IMR-90 (cell line): ENCODE measurements around the gene SLCO3A1. TPM values are rescaled to one million over a fixed set of nuclear protein-coding genes. Genes with fewer than 3 reads are reported as not detected.

Source experiments
- ATAC-seq: fragments of 200-7000 bp; cut with Tn5 transposase; 2 replicates; pipeline ENCODE4 v1.9.1; 2020; ENCODE audit warnings: low read depth, mild to moderate bottlenecking, moderate library complexity
- BruUV-seq: library from RNA; stranded (reverse); fragments of 400-500 nt; replicated peaks from 2 replicates; lab custom pipeline; 2021; lab: Mats Ljungman, UMichigan
- CTCF ChIA-PET: fragments of 300-600 bp; formaldehyde crosslinking; extraction: SDS; loops from one replicate; lab custom pipeline; 2021; ENCODE audit warnings: antibody characterized with exemption; lab: Yijun Ruan, JAX
- POLR2A ChIA-PET: fragments of 300-600 bp; sonication (Branson Sonifier 250); formaldehyde crosslinking; loops from one replicate; lab custom pipeline; 2022; ENCODE audit warnings: antibody characterized with exemption; ENCODE audit not compliant: unreplicated experiment; lab: Charles Lee
- DNase-seq: peaks from one replicate; pipeline ENCODE4 v3.0.0; 2013
- H2AFZ ChIP-seq: replicated peaks from 2 replicates; pipeline ENCODE3; 2013; ENCODE audit warnings: low read length, mild to moderate bottlenecking; ENCODE audit not compliant: poor library complexity
- H2AK5ac ChIP-seq: 2 replicates; pipeline ENCODE4 v1.6.1; 2013; ENCODE audit warnings: low read depth, low read length, inconsistent platforms
- H2AK9ac ChIP-seq: replicated peaks from 2 replicates; pipeline ENCODE3; 2013; ENCODE audit warnings: mild to moderate bottlenecking, low read depth, low read length, moderate library complexity; ENCODE audit not compliant: poor library complexity
- H2BK120ac ChIP-seq: 2 replicates; pipeline ENCODE4 v1.6.1; 2013; ENCODE audit warnings: low read depth, low read length, inconsistent platforms
- H2BK15ac ChIP-seq: 3 replicates; pipeline ENCODE4 v1.6.1; 2013; ENCODE audit warnings: low read depth, low read length, inconsistent platforms
- H2BK20ac ChIP-seq: 2 replicates; pipeline ENCODE4 v1.6.1; 2013; ENCODE audit warnings: low read depth, mild to moderate bottlenecking, inconsistent platforms, low read length, moderate library complexity
- H2BK5ac ChIP-seq: 2 replicates; pipeline ENCODE4 v1.6.1; 2013; ENCODE audit warnings: mild to moderate bottlenecking, low read depth, low read length, inconsistent platforms; ENCODE audit not compliant: poor library complexity, severe bottlenecking
- H3K14ac ChIP-seq: replicated peaks from 2 replicates; pipeline ENCODE4 v1.6.1; 2013; ENCODE audit warnings: low read depth, low read length, inconsistent platforms
- H3K18ac ChIP-seq: 2 replicates; pipeline ENCODE4 v1.6.1; 2013; ENCODE audit warnings: low read depth, low read length, control low read depth
- H3K23ac ChIP-seq: 2 replicates; pipeline ENCODE4 v1.6.1; 2013; ENCODE audit warnings: low read depth, low read length, inconsistent platforms
- H3K27ac ChIP-seq: 2 replicates; pipeline ENCODE4 v1.5.1; 2013; ENCODE audit warnings: mild to moderate bottlenecking, control low read depth, low read length; ENCODE audit not compliant: insufficient read depth
- H3K27me3 ChIP-seq: 2 replicates; pipeline ENCODE4 v1.6.1; 2013; ENCODE audit warnings: low read length; ENCODE audit not compliant: control insufficient read depth, insufficient read depth
- H3K36me3 ChIP-seq: 2 replicates; pipeline ENCODE4 v1.6.1; 2013; ENCODE audit warnings: low read length, mixed read lengths; ENCODE audit not compliant: control insufficient read depth, insufficient read depth
- H3K4ac ChIP-seq: 2 replicates; pipeline ENCODE4 v1.6.1; 2013; ENCODE audit warnings: low read depth, low read length, inconsistent platforms
- H3K4me1 ChIP-seq: 2 replicates; pipeline ENCODE4 v1.6.1; 2013; ENCODE audit warnings: low read length, mixed read lengths; ENCODE audit not compliant: control insufficient read depth, insufficient read depth
- H3K4me2 ChIP-seq: 2 replicates; pipeline ENCODE4 v1.6.1; 2013; ENCODE audit warnings: low read depth, mild to moderate bottlenecking, control low read depth, low read length, moderate library complexity
- H3K4me3 ChIP-seq: 2 replicates; pipeline ENCODE4 v1.5.1; 2013; ENCODE audit warnings: low read depth, mild to moderate bottlenecking, control low read depth, low read length, moderate library complexity; ENCODE audit not compliant: insufficient read depth
- H3K56ac ChIP-seq: 2 replicates; pipeline ENCODE4 v1.6.1; 2013; ENCODE audit warnings: low read length, inconsistent platforms; ENCODE audit not compliant: insufficient read depth; ENCODE audit errors: extremely low read depth
- H3K79me1 ChIP-seq, 2 experiments: 2 replicates each; pipeline ENCODE4 v1.6.1; 2013; ENCODE audit warnings: low read length in 2 of 2, inconsistent platforms in 1 of 2, low read depth in 1 of 2
- H3K9ac ChIP-seq: 2 replicates; pipeline ENCODE4 v1.6.1; 2013; ENCODE audit warnings: low read depth, low read length, control low read depth
- H3K9me1 ChIP-seq: 2 replicates; pipeline ENCODE4 v1.6.1; 2013; ENCODE audit warnings: low read length, inconsistent platforms; ENCODE audit not compliant: insufficient read depth
- H3K9me3 ChIP-seq: 2 replicates; pipeline ENCODE4 v1.6.1; 2013; ENCODE audit warnings: low read length; ENCODE audit not compliant: control insufficient read depth, insufficient read depth
- H4K20me1 ChIP-seq: 2 replicates; pipeline ENCODE4 v1.6.1; 2013; ENCODE audit warnings: low read length, inconsistent platforms; ENCODE audit not compliant: insufficient read depth
- H4K5ac ChIP-seq: 2 replicates; pipeline ENCODE4 v1.6.1; 2013; ENCODE audit warnings: mild to moderate bottlenecking, low read depth, low read length, control low read depth
- H4K8ac ChIP-seq, 2 experiments: 2 replicates each; pipeline ENCODE4 v1.6.1; 2013; ENCODE audit warnings: low read depth in 2 of 2, low read length in 2 of 2, control low read depth in 1 of 2, inconsistent platforms in 1 of 2
- H4K91ac ChIP-seq: 2 replicates; pipeline ENCODE4 v1.6.1; 2013; ENCODE audit warnings: low read depth, low read length, inconsistent platforms; ENCODE audit not compliant: insufficient read depth
- BHLHE40 ChIP-seq: fragments of 150-350 bp; IDR thresholded peaks from 2 replicates; pipeline ENCODE4 v1.6.1; 2016; ENCODE audit warnings: mild to moderate bottlenecking, low read depth, low read length
- CHD1 ChIP-seq: IDR thresholded peaks from 2 replicates; pipeline ENCODE4 v1.6.1; 2012; ENCODE audit warnings: low read depth, low read length, improper control_type of control experiment
- MAFK ChIP-seq: IDR thresholded peaks from 2 replicates; pipeline ENCODE4 v1.6.1; 2012; ENCODE audit warnings: low read depth, low read length, improper control_type of control experiment
- MAZ ChIP-seq: IDR thresholded peaks from 2 replicates; pipeline ENCODE4 v1.6.1; 2012; ENCODE audit warnings: low read depth, mild to moderate bottlenecking, low read length, improper control_type of control experiment, moderate library complexity, borderline replicate concordance
- RFX5 ChIP-seq: IDR thresholded peaks from 2 replicates; pipeline ENCODE4 v1.8.0; 2012; ENCODE audit warnings: low read depth, mild to moderate bottlenecking, low read length, moderate library complexity
- WGBS, 2 experiments: methylation state at CpG; one replicate each; pipeline versions ENCODE4 v1.1.5 to v1.1.7; 2013; ENCODE audit warnings: missing lambda C conversion rate in 2 of 2; ENCODE audit not compliant: insufficient read length in 1 of 2; ENCODE audit errors: extremely low coverage in 2 of 2; 5-methylcytosine and 5-hydroxymethylcytosine counted together
- dilution Hi-C: fragments of 300-500 bp; cut with HindIII; formaldehyde crosslinking; loops from one replicate; pipeline ENCODE4 v1.14.3; 2018; ENCODE audit warnings: low sequenced_read_pairs; ENCODE audit not compliant: unreplicated experiment
- in situ Hi-C: fragments of 300-500 bp; cut with MboI; formaldehyde crosslinking; loops from 3 replicates; pipeline ENCODE4 v1.14.3; 2019; ENCODE audit warnings: low sequenced_read_pairs, inconsistent platforms, mixed read lengths
- intact Hi-C: fragments of 100-400 bp; cut with micrococcal nuclease; formaldehyde crosslinking; loops from 2 replicates; pipeline ENCODE4 v1.10.0; 2022
- polyA plus RNA-seq, 3 experiments: library from polyadenylated mRNA; depleted of rRNA; stranded (reverse); fragments of >200 nt; gene quantifications; 2 replicates each; pipeline ENCODE4 v1.2.3, GENCODE V29; 2012; ENCODE audit warnings: low replicate concordance in 1 of 3
- total RNA-seq: library from RNA; depleted of rRNA; stranded (reverse); fragments of >200 nt; gene quantifications from 2 replicates; pipeline ENCODE4 v1.2.3, GENCODE V29; 2012

The SLCO3A1 gene
- total and polyA plus RNA-seq, 2 of the 4 experiments (the other 2 are of a cell fraction) = 4.7 to 8.1 TPM

- H4K20me1 ChIP-seq = no peaks in the 10 kb centered on the region
- no peak overlapping the region for H3K9ac ChIP-seq
- H3K36me3 ChIP-seq = no peaks in the 10 kb centered on the region; the same call in 1 of the 2 replicates
- no peak overlapping the region for H3K4me3 ChIP-seq
- H3K9me3 ChIP-seq = no peaks in the 10 kb centered on the region
- H3K79me1 ChIP-seq = no peaks in the 10 kb centered on the region
- no peak overlapping the region for H3K14ac ChIP-seq
- H3K4ac ChIP-seq = no peak overlapping the region
- H2AFZ ChIP-seq = no peak overlapping the region
- DNase-seq (no peak), ATAC-seq (no peak)
- POLR2A ChIA-PET = no interaction called here
- no CpG with 5 or more reads among the region's 6 CpGs for WGBS, 2 experiments
- H3K4me2 ChIP-seq = no peak overlapping the region
- TF ChIP-seq BHLHE40 (no peak), CHD1 (no peak), RFX5 (no peak), MAFK (no peak), MAZ (no peak)
- H4K5ac ChIP-seq = no peak overlapping the region
- no peaks in the 10 kb centered on the region for H3K9me1 ChIP-seq
- intact Hi-C loops (no loop called here), in situ Hi-C loops (no loop called here), dilution Hi-C loops (no loop called here)
- H2AK5ac ChIP-seq = no peak overlapping the region
- H3K27me3 ChIP-seq = no peaks in the 10 kb centered on the region
- no peak overlapping the region for H4K8ac ChIP-seq
- H2BK5ac ChIP-seq = no peak overlapping the region
- no peak overlapping the region for H3K27ac ChIP-seq
- no peak overlapping the region for H2BK15ac ChIP-seq
- H3K56ac ChIP-seq = no peak overlapping the region
- no peak overlapping the region for H4K91ac ChIP-seq
- no peak overlapping the region for H2AK9ac ChIP-seq
- no peak overlapping the region for H2BK20ac ChIP-seq
- H3K4me1 ChIP-seq = 0 out of 2 replicates have a peak, but pooled peaks cover 2% of the 10 kb centered on the region
- no TSS peak for BruUV-seq
- H3K23ac ChIP-seq = no peak overlapping the region
- no peak overlapping the region for H3K18ac ChIP-seq
- CTCF ChIA-PET = interaction anchor here (0.6 to 0.7 kb wide), 2 partner anchors 581 to 837 kb away, joined by 3 read pairs; no protein-coding TSS in a partner anchor
- no peak overlapping the region for H2BK120ac ChIP-seq
Observed at GRCh38 chr15:92149465-92149864, 296.0 kb downstream of the SLCO3A1 start.
